DND-41 (cell line): ENCODE results near the gene WWTR1.

Experiments
- EZH2 ChIP-seq: IDR thresholded peaks from 3 replicates; pipeline ENCODE4 v1.6.1; 2012; ENCODE audit warnings: borderline replicate concordance, low read depth, mild to moderate bottlenecking, moderate library complexity, low read length, inconsistent platforms; ENCODE audit not compliant: severe bottlenecking
- TF ChIP-seq, protein P1 (sequence below): IDR thresholded peaks from 2 replicates; pipeline ENCODE4 v1.5.1; 2012; ENCODE audit warnings: borderline replicate concordance, low read length, moderate library complexity, mild to moderate bottlenecking; ENCODE audit not compliant: poor library complexity, severe bottlenecking; ENCODE audit errors: extremely low read depth

DNA sequence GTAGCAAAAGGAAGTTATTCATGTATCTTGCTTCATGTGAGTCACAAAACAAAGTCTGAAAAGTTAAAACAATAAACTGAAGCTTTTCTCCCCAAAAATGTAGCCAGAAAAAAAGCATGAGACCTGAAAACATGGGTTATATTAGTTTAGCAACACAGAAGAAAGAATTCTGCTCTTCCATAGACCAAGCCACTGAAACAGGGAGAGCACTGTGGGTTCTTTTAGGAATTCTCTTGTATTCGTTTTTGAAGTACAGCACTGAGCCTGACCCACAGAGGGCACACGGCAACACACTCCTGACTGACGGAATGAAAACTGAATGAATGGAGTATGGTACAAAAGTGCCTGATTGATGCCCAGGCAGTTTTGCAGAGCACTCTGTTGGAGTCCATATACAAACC lies 116.7 kb downstream of the WWTR1 start:
- no peak for TF ChIP-seq EZH2
- TF ChIP-seq, protein P1, sequence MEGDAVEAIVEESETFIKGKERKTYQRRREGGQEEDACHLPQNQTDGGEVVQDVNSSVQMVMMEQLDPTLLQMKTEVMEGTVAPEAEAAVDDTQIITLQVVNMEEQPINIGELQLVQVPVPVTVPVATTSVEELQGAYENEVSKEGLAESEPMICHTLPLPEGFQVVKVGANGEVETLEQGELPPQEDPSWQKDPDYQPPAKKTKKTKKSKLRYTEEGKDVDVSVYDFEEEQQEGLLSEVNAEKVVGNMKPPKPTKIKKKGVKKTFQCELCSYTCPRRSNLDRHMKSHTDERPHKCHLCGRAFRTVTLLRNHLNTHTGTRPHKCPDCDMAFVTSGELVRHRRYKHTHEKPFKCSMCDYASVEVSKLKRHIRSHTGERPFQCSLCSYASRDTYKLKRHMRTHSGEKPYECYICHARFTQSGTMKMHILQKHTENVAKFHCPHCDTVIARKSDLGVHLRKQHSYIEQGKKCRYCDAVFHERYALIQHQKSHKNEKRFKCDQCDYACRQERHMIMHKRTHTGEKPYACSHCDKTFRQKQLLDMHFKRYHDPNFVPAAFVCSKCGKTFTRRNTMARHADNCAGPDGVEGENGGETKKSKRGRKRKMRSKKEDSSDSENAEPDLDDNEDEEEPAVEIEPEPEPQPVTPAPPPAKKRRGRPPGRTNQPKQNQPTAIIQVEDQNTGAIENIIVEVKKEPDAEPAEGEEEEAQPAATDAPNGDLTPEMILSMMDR, result no peak
